Measurements from ENCODE around the gene LTB. TPM values are rescaled to one million over a fixed set of nuclear protein-coding genes. Genes with fewer than 3 reads are reported as not detected.
A peak's percentile ranks its signal among the peaks of the same experiment; 100 is the strongest.

Gene LTB
- total and polyA plus RNA-seq, 2 experiments from 2014 or later, result 4.0 to 6.0 TPM

DNA sequence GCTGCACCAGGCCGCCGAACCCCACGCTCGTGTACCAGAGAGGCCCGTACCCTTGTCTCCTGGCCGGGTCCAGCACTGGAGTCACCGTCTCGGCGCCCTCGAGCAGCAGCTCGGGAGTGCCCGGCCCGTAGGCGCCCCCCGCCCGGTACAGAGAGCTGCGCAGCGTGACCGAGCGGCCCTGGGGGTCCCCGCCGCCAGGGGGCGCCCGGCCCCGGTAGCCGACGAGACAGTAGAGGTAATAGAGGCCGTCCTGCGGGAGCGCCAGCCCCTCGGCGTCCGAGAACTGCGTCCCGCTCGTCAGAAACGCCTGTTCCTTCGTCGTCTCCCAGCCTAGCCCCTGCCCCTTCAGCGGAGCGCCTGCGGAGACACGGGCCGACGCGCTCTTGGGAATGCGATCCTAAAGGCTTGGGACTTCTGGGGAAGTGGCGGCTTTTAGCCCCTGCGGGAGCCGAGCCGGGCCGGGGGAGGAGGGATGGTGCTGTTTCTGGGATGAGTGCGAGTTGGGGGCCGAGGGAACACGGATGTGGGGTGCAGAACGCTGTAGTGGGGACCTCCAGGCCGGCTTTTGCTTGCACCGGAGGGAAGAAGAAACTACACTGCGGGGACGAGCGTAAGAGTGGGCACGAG lies 1.3 kb downstream of the LTB start:
- Histone ChIP-seq H3K27ac (peak overlapping the region; percentile 88), H3K9me3 (ENCODE audit: low read depth) (no peaks in the 10 kb centered on the region), H4K20me1 (ENCODE audit: insufficient read depth, poor library complexity, severe bottlenecking) (no peaks in the 10 kb centered on the region), H3K4me3 (peak overlapping the region; percentile 91), H2AFZ (peak overlapping the region; percentile 94), H3K4me2 (peak overlapping the region; percentile 95), H3K27me3 (no peaks in the 10 kb centered on the region), H3K36me3 (replicated peaks; ENCODE audit: insufficient read depth, low read depth) (no peaks in the 10 kb centered on the region), H3K4me1 (ENCODE audit: insufficient read depth) (peaks cover 2% of the 10 kb centered on the region), H3K79me2 (no peaks in the 10 kb centered on the region), H3K9me2 (replicated peaks; ENCODE audit: insufficient read depth) (no peaks in the 10 kb centered on the region)
- WGBS (ENCODE audit: low lambda C conversion rate, missing lambda C conversion rate), result 1% methylated on average over 54 of the region's 62 CpGs
- no peak for TF ChIP-seq EZH2 (IDR thresholded peaks at IDR 0.05; ENCODE audit: borderline replicate concordance)
- TF ChIP-seq, protein P1, sequence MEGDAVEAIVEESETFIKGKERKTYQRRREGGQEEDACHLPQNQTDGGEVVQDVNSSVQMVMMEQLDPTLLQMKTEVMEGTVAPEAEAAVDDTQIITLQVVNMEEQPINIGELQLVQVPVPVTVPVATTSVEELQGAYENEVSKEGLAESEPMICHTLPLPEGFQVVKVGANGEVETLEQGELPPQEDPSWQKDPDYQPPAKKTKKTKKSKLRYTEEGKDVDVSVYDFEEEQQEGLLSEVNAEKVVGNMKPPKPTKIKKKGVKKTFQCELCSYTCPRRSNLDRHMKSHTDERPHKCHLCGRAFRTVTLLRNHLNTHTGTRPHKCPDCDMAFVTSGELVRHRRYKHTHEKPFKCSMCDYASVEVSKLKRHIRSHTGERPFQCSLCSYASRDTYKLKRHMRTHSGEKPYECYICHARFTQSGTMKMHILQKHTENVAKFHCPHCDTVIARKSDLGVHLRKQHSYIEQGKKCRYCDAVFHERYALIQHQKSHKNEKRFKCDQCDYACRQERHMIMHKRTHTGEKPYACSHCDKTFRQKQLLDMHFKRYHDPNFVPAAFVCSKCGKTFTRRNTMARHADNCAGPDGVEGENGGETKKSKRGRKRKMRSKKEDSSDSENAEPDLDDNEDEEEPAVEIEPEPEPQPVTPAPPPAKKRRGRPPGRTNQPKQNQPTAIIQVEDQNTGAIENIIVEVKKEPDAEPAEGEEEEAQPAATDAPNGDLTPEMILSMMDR (IDR thresholded peaks at IDR 0.05; ENCODE audit: poor library complexity), result peak; percentile 99
- DNase-seq (ENCODE audit: low spot score), result peak; percentile 92

DNA sequence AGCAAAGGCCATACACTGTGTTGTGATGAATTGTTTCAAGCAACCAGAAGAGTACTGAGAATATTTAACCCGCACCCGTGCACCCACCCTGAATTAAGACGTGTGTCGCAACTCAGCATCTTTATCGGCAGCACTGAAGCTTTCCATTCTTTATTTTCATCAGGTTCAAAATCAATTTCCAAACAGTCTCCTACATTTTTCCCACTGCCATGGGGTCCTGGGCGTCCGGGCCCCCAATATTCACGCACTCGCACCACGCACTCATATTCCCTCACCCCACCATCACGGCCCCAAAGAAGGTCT lies 1.8 kb downstream of the LTB start:
- 50% methylated on average over 11 of the region's 11 CpGs for WGBS (ENCODE audit: low lambda C conversion rate, missing lambda C conversion rate)
- Histone ChIP-seq H3K79me2 (no peaks in the 10 kb centered on the region), H2AFZ (peak overlapping the region; percentile 94), H3K36me3 (replicated peaks; ENCODE audit: insufficient read depth, low read depth) (no peaks in the 10 kb centered on the region), H3K4me1 (ENCODE audit: insufficient read depth) (peaks cover 2% of the 10 kb centered on the region), H3K4me3 (peak overlapping the region; percentile 91), H3K27ac (peak overlapping the region; percentile 88), H3K9me3 (ENCODE audit: low read depth) (no peaks in the 10 kb centered on the region), H3K27me3 (no peaks in the 10 kb centered on the region), H4K20me1 (ENCODE audit: insufficient read depth, poor library complexity, severe bottlenecking) (no peaks in the 10 kb centered on the region), H3K9me2 (replicated peaks; ENCODE audit: insufficient read depth) (no peaks in the 10 kb centered on the region), H3K4me2 (peak overlapping the region; percentile 95)
- no peak for TF ChIP-seq EZH2phosphoT487 (IDR thresholded peaks at IDR 0.05; ENCODE audit: low read depth, severe bottlenecking, unreplicated experiment)
- no peak for DNase-seq (ENCODE audit: low spot score)

DNA sequence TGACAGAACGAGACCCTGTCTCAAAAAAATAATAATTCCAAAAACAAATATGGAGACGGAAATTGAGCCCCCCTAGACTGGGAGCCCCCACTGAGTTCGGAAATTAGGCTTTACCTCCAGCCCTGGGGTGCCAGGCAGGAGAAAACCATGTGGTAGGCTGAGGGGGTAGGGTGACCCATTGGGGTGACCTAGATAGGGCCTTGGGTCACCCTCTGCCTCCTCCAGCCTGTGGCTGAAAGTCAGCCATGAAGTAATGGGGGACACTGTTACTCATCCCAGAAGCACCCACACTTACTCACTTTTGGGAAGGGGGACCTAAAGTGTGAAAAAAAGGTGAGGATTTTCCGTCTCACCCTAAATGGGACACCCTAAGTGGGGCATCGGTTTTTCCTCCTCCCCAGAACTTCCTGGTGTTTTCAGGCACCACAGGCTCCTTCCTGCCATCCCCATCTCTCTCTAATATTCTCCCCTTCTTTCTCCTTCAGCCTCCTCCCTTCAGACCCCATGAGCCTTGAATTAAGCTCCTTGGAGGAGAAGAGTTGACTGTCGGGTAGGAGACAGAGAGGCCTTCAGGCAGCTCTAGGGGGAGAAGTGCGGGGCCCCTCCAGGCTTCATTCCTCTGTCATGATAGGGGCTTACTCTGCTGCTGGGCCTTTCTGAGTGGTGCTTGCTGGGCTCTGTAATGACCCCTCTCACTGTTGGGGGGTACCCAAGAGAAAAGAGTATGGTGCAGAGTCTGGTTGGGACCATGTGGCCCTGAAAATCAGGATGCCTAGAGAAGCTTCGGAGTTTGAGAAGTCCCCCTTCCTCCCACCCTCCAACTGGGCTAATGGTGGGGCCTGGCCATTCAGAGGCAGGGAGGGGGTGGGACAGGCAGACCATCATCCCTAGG lies 2.4 kb downstream of the LTB start:
- H3K27ac ChIP-seq, result no peak overlapping the region
- WGBS (ENCODE audit: low lambda C conversion rate, missing lambda C conversion rate), result 91% methylated on average over 8 of the region's 8 CpGs
- H3K27me3 ChIP-seq, result no peaks in the 10 kb centered on the region
- no peak overlapping the region for H2AFZ ChIP-seq
- H3K79me2 ChIP-seq, result no peaks in the 10 kb centered on the region
- no peak overlapping the region for H3K4me3 ChIP-seq
- DNase-seq (ENCODE audit: low spot score), result no peak
- H3K9me2 ChIP-seq (replicated peaks; ENCODE audit: insufficient read depth), result no peaks in the 10 kb centered on the region
- no peaks in the 10 kb centered on the region for H3K9me3 ChIP-seq (ENCODE audit: low read depth)
- peaks cover 2% of the 10 kb centered on the region for H3K4me1 ChIP-seq (ENCODE audit: insufficient read depth)
- TF ChIP-seq EZH2 (IDR thresholded peaks at IDR 0.05; ENCODE audit: borderline replicate concordance) (no peak), EZH2phosphoT487 (IDR thresholded peaks at IDR 0.05; ENCODE audit: low read depth, severe bottlenecking, unreplicated experiment) (no peak)
- TF ChIP-seq, protein P1 (IDR thresholded peaks at IDR 0.05; ENCODE audit: poor library complexity), result no peak
- H3K4me2 ChIP-seq, result peak overlapping the region; percentile 95
- H4K20me1 ChIP-seq (ENCODE audit: insufficient read depth, poor library complexity, severe bottlenecking), result no peaks in the 10 kb centered on the region
- H3K36me3 ChIP-seq (replicated peaks; ENCODE audit: insufficient read depth, low read depth), result no peaks in the 10 kb centered on the region

DNA sequence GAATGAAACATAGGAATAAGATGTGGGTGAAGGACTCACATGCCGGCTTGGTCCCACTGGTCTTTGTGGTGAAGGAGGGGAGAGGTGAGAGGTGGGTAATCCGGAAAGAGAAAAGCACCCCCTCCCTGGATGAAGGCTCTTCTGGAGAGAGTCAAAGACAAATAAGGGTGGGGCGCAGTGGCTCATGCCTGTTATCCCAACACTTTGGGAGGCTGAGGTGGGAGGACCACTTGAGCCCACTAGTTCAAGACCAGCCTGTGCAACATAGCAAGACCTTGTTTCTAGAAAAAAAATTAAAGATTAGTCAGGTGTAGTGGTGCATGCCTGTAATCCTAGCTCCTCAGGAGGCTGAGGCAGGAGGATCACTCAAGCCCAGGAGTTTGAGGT lies 3.1 kb downstream of the LTB start:
- H3K27ac ChIP-seq, result no peak overlapping the region
- H2AFZ ChIP-seq, result no peak overlapping the region
- no peaks in the 10 kb centered on the region for H3K9me2 ChIP-seq (replicated peaks; ENCODE audit: insufficient read depth)
- WGBS (ENCODE audit: low lambda C conversion rate, missing lambda C conversion rate), result 98% methylated on average over 3 of the region's 3 CpGs
- TF ChIP-seq EZH2 (IDR thresholded peaks at IDR 0.05; ENCODE audit: borderline replicate concordance), result no peak
- no peak for TF ChIP-seq EZH2phosphoT487 (IDR thresholded peaks at IDR 0.05; ENCODE audit: low read depth, severe bottlenecking, unreplicated experiment)
- TF ChIP-seq, protein P1 (IDR thresholded peaks at IDR 0.05; ENCODE audit: poor library complexity), result no peak
- no peak overlapping the region for H3K4me2 ChIP-seq
- H3K27me3 ChIP-seq, result no peaks in the 10 kb centered on the region
- no peaks in the 10 kb centered on the region for H3K9me3 ChIP-seq (ENCODE audit: low read depth)
- no peaks in the 10 kb centered on the region for H4K20me1 ChIP-seq (ENCODE audit: insufficient read depth, poor library complexity, severe bottlenecking)
- H3K79me2 ChIP-seq, result no peaks in the 10 kb centered on the region
- no peak overlapping the region for H3K4me3 ChIP-seq
- peaks cover 2% of the 10 kb centered on the region for H3K4me1 ChIP-seq (ENCODE audit: insufficient read depth)
- no peak for DNase-seq (ENCODE audit: low spot score)
- H3K36me3 ChIP-seq (replicated peaks; ENCODE audit: insufficient read depth, low read depth), result no peaks in the 10 kb centered on the region

Data from hepatocyte (in vitro differentiated cells).